Activated T-helper 1 cell treated with anti-CD3 and anti-CD28 coated beads, Interleukin-12 subunit alpha, Interleukin-12 subunit beta, Interleukin-2, Interleukin-4 antibody, amounts not matched to agents 30 ng/mL and 10 ng/mL and 1 ng/mL, durations not matched to agents 14 hours and 24 hours and 36 hours (primary cell): ENCODE data around the gene PXT1. TPM values are rescaled to one million over a fixed set of nuclear protein-coding genes. Genes with fewer than 3 reads are reported as not detected.
"Not testable (repeated sequence)": the region's sequence is repeated elsewhere in the genome, so short reads cannot be mapped to it uniquely, and the experiment has no call there.

ENCODE experiments used
- DNase-seq: peaks from one replicate; pipeline ENCODE4 v3.0.0; 2021; ENCODE audit warnings: low spot score
- H3K27ac Mint-ChIP-seq: one replicate; pipeline ENCODE4 v1.8.0; 2021; ENCODE audit warnings: mild to moderate bottlenecking, mixed read lengths
- H3K27me3 Mint-ChIP-seq: one replicate; pipeline ENCODE4 v1.8.0; 2022; ENCODE audit warnings: mild to moderate bottlenecking, moderate library complexity, mixed read lengths; ENCODE audit not compliant: insufficient read depth
- H3K36me3 Mint-ChIP-seq: one replicate; pipeline ENCODE4 v1.8.0; 2021; ENCODE audit warnings: low read depth, mixed read lengths
- H3K4me1 Mint-ChIP-seq: one replicate; pipeline ENCODE4 v1.8.0; 2021; ENCODE audit warnings: low read depth, mixed read lengths
- H3K4me3 Mint-ChIP-seq: one replicate; pipeline ENCODE4 v1.8.0; 2021; ENCODE audit warnings: mild to moderate bottlenecking, moderate library complexity, mixed read lengths
- H3K9me3 Mint-ChIP-seq: one replicate; pipeline ENCODE4 v1.8.0; 2021; ENCODE audit warnings: mixed read lengths
- intact Hi-C: fragments of 100-400 bp; cut with micrococcal nuclease; formaldehyde crosslinking; loops from one replicate; pipeline ENCODE4 v1.15.1; 2024
- total RNA-seq: library from RNA; stranded (reverse); gene quantifications from 2 replicates; pipeline ENCODE4 v1.2.3, GENCODE V29; 2022

Gene PXT1
- total RNA-seq, 1 donor from 2014 or later: 0.16 TPM

DNA sequence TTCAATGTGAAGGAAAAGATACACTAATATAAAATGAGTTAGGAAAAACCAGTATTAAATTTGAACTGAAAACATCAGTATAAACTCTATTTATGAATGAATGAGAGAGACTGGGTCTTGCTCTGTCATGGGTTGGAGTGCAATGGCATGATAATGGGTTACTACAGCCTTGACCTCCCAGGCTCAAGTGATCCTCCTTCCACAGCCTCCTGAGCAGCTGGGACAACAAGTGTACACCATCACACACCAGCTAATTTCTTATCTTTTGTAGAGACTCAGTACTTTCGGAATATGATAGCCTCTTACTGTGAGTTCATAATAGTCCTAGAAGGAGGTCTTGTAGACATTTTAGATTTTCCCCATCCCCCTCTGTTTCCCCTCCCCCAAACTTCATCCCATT is 21.6 kb upstream of the PXT1 start:
- intact Hi-C loops: no loop called here

DNA sequence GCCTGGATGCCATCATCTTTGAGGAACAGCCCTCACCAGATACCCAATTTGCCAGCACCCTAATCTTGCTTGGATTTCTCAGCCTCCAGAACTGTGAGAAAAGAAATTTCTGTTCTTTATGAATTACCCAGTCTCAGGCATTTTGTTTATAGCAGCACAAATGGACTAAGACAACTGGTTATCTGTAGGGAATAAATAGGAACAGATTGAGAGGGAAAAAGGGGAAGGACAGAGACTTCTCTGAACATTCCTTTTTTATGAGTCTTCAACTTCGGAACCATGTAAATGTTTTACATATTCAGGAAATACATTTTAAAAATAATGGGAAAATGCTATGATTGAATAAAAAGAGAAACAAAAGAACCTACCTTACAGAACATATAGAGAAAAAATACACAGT is 21.0 kb upstream of the PXT1 start:
- H3K4me1 Mint-ChIP-seq: peaks cover 14% of the 10 kb centered on the region
- no peak overlapping the region for H3K27ac Mint-ChIP-seq
- H3K36me3 Mint-ChIP-seq: peaks cover 29% of the 10 kb centered on the region
- no peak for DNase-seq
- no peak overlapping the region for H3K4me3 Mint-ChIP-seq
- H3K9me3 Mint-ChIP-seq: no peaks in the 10 kb centered on the region
- intact Hi-C loops: no loop called here
- H3K27me3 Mint-ChIP-seq: no peaks in the 10 kb centered on the region

More for the DNA sequence above, 21.6 kb upstream of the PXT1 start:
- H3K4me3 Mint-ChIP-seq: no peak overlapping the region
- H3K4me1 Mint-ChIP-seq: peaks cover 16% of the 10 kb centered on the region
- H3K9me3 Mint-ChIP-seq: no peaks in the 10 kb centered on the region
- H3K36me3 Mint-ChIP-seq: peaks cover 31% of the 10 kb centered on the region
- no peaks in the 10 kb centered on the region for H3K27me3 Mint-ChIP-seq
- no peak overlapping the region for H3K27ac Mint-ChIP-seq
- DNase-seq: no peak

- no peak overlapping the region for H3K4me3 Mint-ChIP-seq
- intact Hi-C loops: no loop called here
- peaks cover 24% of the 10 kb centered on the region for H3K36me3 Mint-ChIP-seq
- no peak overlapping the region for H3K27ac Mint-ChIP-seq
- DNase-seq: no peak
- no peaks in the 10 kb centered on the region for H3K27me3 Mint-ChIP-seq
- H3K4me1 Mint-ChIP-seq: peaks cover 18% of the 10 kb centered on the region
- no peaks in the 10 kb centered on the region for H3K9me3 Mint-ChIP-seq
Observed at GRCh38 chr6:36461646-36462045, 19.0 kb upstream of the PXT1 start.

GRCh38 chr6:36460916-36461315 is 18.3 kb upstream of the PXT1 start:
- peaks cover 18% of the 10 kb centered on the region for H3K4me1 Mint-ChIP-seq
- intact Hi-C loops: no loop called here
- H3K27ac Mint-ChIP-seq: no peak overlapping the region
- no peak for DNase-seq
- peaks cover 21% of the 10 kb centered on the region for H3K36me3 Mint-ChIP-seq
- no peak overlapping the region for H3K4me3 Mint-ChIP-seq
- H3K27me3 Mint-ChIP-seq: no peaks in the 10 kb centered on the region
- no peaks in the 10 kb centered on the region for H3K9me3 Mint-ChIP-seq

DNA sequence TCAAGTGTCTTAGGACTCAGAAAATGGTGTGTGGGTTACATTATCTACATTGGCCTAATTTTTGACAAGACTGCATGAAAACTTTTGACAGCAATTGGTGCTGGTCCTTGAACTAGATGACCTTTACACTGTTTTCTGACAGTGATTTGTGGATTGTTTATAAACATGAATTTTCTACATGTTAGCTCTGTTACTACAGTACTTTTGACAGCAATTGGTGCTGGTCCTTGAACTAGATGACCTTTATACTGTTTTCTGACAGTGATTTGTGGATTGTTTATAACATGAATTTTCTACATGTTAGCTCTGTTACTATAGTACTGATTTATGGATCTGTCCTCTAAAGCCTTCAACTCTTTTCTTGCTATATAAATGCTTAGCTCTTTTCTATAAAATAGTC is 16.8 kb upstream of the PXT1 start:
- intact Hi-C loops: no loop called here
- no peak overlapping the region for H3K4me3 Mint-ChIP-seq
- peaks cover 18% of the 10 kb centered on the region for H3K36me3 Mint-ChIP-seq
- H3K4me1 Mint-ChIP-seq: peaks cover 17% of the 10 kb centered on the region
- no peak for DNase-seq
- H3K27me3 Mint-ChIP-seq: no peaks in the 10 kb centered on the region
- H3K9me3 Mint-ChIP-seq: no peaks in the 10 kb centered on the region
- no peak overlapping the region for H3K27ac Mint-ChIP-seq

DNA sequence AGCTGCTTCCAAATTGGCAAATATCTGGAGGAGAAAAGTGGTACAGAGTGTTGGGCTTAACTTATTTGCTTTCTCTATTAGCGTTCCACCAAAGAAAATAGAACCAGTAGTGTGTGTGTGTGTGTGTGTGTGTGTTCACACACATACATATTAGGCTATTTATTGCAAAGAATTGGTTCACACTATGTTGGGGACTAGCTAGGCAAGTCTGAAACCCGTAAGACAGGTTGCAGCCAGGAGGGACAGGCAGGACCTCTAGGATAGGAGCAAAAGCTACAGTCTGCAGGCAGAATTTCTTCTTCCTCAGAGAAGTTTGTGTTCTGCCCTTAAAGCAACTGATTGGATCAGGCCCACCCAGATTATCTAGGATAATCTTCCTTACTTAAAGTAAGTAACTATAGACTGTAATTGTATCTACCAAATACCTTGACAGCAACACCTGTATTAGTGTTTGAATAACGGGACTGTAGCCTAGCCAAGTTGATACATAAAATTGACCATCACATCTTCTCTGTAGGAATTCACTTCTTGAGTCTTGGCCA is 12.9 kb upstream of the PXT1 start:
- Mint-ChIP-seq H3K27me3 (no peaks in the 10 kb centered on the region), H3K36me3 (peaks cover 10% of the 10 kb centered on the region), H3K27ac (no peak overlapping the region), H3K4me1 (peaks cover 10% of the 10 kb centered on the region), H3K4me3 (no peak overlapping the region), H3K9me3 (no peaks in the 10 kb centered on the region)
- intact Hi-C loops: no loop called here
- DNase-seq: no peak

- H3K9me3 Mint-ChIP-seq, H3K27ac Mint-ChIP-seq, DNase-seq, H3K4me1 Mint-ChIP-seq, H3K4me3 Mint-ChIP-seq, intact Hi-C loops, H3K27me3 Mint-ChIP-seq: not testable (repeated sequence)
- H3K36me3 Mint-ChIP-seq: peaks cover 24% of the 10 kb centered on the region
Observed at GRCh38 chr6:36452897-36453296, 10.2 kb upstream of the PXT1 start.

DNA sequence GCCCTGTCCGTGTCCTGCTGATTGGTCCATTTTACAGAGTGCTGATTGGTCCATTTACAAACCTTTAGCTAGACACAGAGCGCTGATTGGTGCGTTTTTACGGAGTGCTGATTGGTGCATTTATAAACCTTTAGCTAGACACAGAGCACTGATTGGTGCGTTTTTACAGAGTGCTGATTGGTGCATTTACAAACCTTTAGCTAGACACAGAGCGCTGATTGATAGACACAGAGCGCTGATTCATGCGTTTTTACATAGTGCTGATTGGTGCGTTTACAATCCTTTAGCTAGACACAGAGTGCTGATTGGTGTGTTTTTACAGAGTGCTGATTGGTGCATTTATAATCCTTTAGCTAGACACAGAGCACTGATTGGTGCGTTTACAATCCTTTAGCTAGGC is 6.5 kb upstream of the PXT1 start:
- H3K9me3 Mint-ChIP-seq, intact Hi-C loops, DNase-seq, H3K27me3 Mint-ChIP-seq, H3K27ac Mint-ChIP-seq, H3K4me3 Mint-ChIP-seq: not testable (repeated sequence)
- H3K36me3 Mint-ChIP-seq: peaks cover 27% of the 10 kb centered on the region
- H3K4me1 Mint-ChIP-seq: peaks cover 25% of the 10 kb centered on the region

GRCh38 chr6:36445621-36446020 is 3.0 kb upstream of the PXT1 start:
- Mint-ChIP-seq H3K9me3 (no peaks in the 10 kb centered on the region), H3K27ac (no peak overlapping the region), H3K4me1 (peaks cover 48% of the 10 kb centered on the region), H3K27me3 (no peaks in the 10 kb centered on the region), H3K4me3 (no peak overlapping the region), H3K36me3 (peaks cover 23% of the 10 kb centered on the region)
- intact Hi-C loops: no loop called here
- no peak for DNase-seq

DNA sequence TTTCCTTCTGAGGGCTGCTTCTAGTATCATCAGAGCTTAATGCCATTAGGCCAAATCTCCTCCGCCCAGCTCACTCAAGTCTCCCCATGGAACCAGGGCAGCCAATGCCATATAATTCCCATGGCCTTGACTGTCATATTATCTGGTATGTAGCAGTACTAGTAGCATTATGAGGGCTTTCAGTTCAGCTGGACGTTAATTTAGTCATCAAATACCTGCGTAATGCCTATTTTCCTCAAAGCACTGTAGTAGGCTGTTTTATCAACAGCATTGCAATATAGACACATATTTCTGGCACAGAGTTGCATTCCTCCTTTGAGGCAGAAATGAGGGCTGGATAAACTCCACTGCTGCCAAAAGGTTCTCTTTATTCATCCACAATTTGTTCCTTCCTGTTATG is 1.8 kb upstream of the PXT1 start:
- H3K36me3 Mint-ChIP-seq: peaks cover 21% of the 10 kb centered on the region
- H3K4me3 Mint-ChIP-seq: peak overlapping the region; percentile 96
- no peaks in the 10 kb centered on the region for H3K9me3 Mint-ChIP-seq
- peaks cover 48% of the 10 kb centered on the region for H3K4me1 Mint-ChIP-seq
- DNase-seq: no peak
- intact Hi-C loops: loop anchor here (5.0 kb wide), 2 partner anchors 313 to 322 kb away; no protein-coding TSS in a partner anchor
- no peaks in the 10 kb centered on the region for H3K27me3 Mint-ChIP-seq
- H3K27ac Mint-ChIP-seq: peak overlapping the region; percentile 91

GRCh38 chr6:36443471-36444428 is 1.1 kb upstream of the PXT1 start:
- peak overlapping the region; percentile 91 for H3K27ac Mint-ChIP-seq
- intact Hi-C loops: loop anchor here (1.0 to 5.0 kb wide), 4 partner anchors 151 to 416 kb away; partner anchors contain the start of genes MAPK14 and SRSF3
- H3K4me1 Mint-ChIP-seq: peaks cover 48% of the 10 kb centered on the region
- H3K27me3 Mint-ChIP-seq: no peaks in the 10 kb centered on the region
- peak; percentile 12 for DNase-seq
- H3K4me3 Mint-ChIP-seq: peak overlapping the region; percentile 96
- no peaks in the 10 kb centered on the region for H3K9me3 Mint-ChIP-seq
- peaks cover 13% of the 10 kb centered on the region for H3K36me3 Mint-ChIP-seq

DNA sequence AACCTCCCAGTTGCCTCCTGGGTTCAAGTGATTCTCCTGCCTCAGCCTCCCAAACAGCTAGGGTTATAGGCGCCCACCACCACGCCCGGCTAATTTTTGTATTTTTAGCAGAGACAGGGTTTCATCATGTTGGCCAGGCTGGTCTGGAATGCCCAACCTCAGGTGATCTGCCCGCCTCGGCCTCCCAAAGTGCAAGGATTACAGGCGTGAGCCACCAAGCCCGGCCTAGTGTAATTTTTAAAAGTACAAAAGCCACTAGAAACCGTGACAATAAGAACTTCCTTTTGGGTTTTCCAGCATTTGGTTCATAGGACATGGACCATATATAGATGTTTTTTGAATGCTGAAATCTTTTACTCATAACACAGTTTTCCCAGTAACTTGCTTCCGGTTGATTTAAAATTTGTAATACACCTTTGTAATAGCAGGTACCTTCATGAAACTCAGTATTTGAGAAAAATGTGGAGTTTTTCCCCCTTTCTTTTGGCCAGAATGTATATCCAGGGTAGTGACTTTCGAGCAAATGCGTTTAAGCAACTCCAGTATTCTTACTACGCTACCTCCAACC is 467 bp downstream of the PXT1 start:
- peaks cover 6% of the 10 kb centered on the region for H3K36me3 Mint-ChIP-seq
- no peaks in the 10 kb centered on the region for H3K9me3 Mint-ChIP-seq
- H3K27me3 Mint-ChIP-seq: no peaks in the 10 kb centered on the region
- H3K4me1 Mint-ChIP-seq: peaks cover 47% of the 10 kb centered on the region
- H3K27ac Mint-ChIP-seq: peak overlapping the region; percentile 91
- intact Hi-C loops: loop anchor here (1.0 to 5.0 kb wide), 3 partner anchors 238 to 320 kb away; no protein-coding TSS in a partner anchor
- DNase-seq: no peak
- H3K4me3 Mint-ChIP-seq: peak overlapping the region; percentile 96
